HL-60 (cell line): ENCODE results near the gene PDGFD.
A peak's percentile ranks its signal among the peaks of the same experiment; 100 is the strongest.

Experiments used
- DNase-seq, 2 experiments: peaks; one replicate each; pipeline ENCODE4 v3.0.0-alpha.2; 2010 to 2020; ENCODE audit warnings: low read depth in 1 of 2, low spot score in 1 of 2
- H3K27ac ChIP-seq: fragments of 250-450 bp; sonication (Bioruptor Pico); replicated peaks from 2 replicates; pipeline ENCODE4 v1.5.1; 2020; ENCODE audit warnings: mild to moderate bottlenecking, moderate library complexity
- H3K27me3 ChIP-seq: fragments of 250-450 bp; sonication (Bioruptor Pico); 2 replicates; pipeline ENCODE4 v1.5.1; 2021; ENCODE audit warnings: mild to moderate bottlenecking, moderate library complexity; ENCODE audit not compliant: insufficient read depth, poor library complexity, severe bottlenecking
- H3K4me3 ChIP-seq: replicated peaks from 2 replicates; pipeline ENCODE4 v1.5.1; 2011; ENCODE audit warnings: mild to moderate bottlenecking, control low read depth, low read length; ENCODE audit not compliant: insufficient read depth
- CTCF ChIP-seq: IDR thresholded peaks from one replicate; pipeline ENCODE4 v1.5.1; 2011; ENCODE audit warnings: low read length, control low read depth, inconsistent platforms; ENCODE audit not compliant: insufficient read depth
- GABPA ChIP-seq: IDR thresholded peaks from 2 replicates; pipeline ENCODE4 v1.6.1; 2012; ENCODE audit warnings: low read depth
- POLR2AphosphoS5 ChIP-seq: IDR thresholded peaks from 2 replicates; pipeline ENCODE4 v1.6.1; 2012; ENCODE audit warnings: low read depth
- REST ChIP-seq: IDR thresholded peaks from 2 replicates; pipeline ENCODE4 v1.6.1; 2012; ENCODE audit warnings: low read depth; ENCODE audit not compliant: insufficient replicate concordance
- SPI1 ChIP-seq: IDR thresholded peaks from 2 replicates; pipeline ENCODE4 v1.6.1; 2012; ENCODE audit warnings: low read depth, mild to moderate bottlenecking, borderline replicate concordance

PDGFD gene

GRCh38 chr11:104078995-104079394 is 85.0 kb downstream of the PDGFD start:
- no peak for DNase-seq

GRCh38 chr11:104078245-104078644 is 85.7 kb downstream of the PDGFD start:
- no peak for DNase-seq
- no peak for TF ChIP-seq CTCF
- peak; percentile 63 for TF ChIP-seq SPI1
- no peak overlapping the region for H3K4me3 ChIP-seq
- no peak overlapping the region for H3K27ac ChIP-seq
- no peaks in the 10 kb centered on the region for H3K27me3 ChIP-seq

More at GRCh38 chr11:104078995-104079394, 85.0 kb downstream of the PDGFD start:
- no peak for TF ChIP-seq POLR2AphosphoS5
- TF ChIP-seq SPI1: no peak
- TF ChIP-seq CTCF: no peak
- TF ChIP-seq REST: no peak
- TF ChIP-seq GABPA: no peak
- Histone ChIP-seq H3K27ac (no peak overlapping the region), H3K27me3 (no peaks in the 10 kb centered on the region), H3K4me3 (no peak overlapping the region)

- no peaks in the 10 kb centered on the region for H3K27me3 ChIP-seq
- TF ChIP-seq GABPA (no peak), CTCF (no peak), REST (no peak), SPI1 (no peak), POLR2AphosphoS5 (no peak)
- H3K27ac ChIP-seq: no peak overlapping the region
- H3K4me3 ChIP-seq: no peak overlapping the region
- no peak for DNase-seq
Measured at GRCh38 chr11:104076455-104076854, 87.5 kb downstream of the PDGFD start.

- Histone ChIP-seq H3K27ac (no peak overlapping the region), H3K27me3 (no peaks in the 10 kb centered on the region), H3K4me3 (no peak overlapping the region)
- no peak for DNase-seq
- TF ChIP-seq GABPA: no peak
- TF ChIP-seq POLR2AphosphoS5: no peak
- TF ChIP-seq REST: no peak
- TF ChIP-seq CTCF: no peak
- no peak for TF ChIP-seq SPI1
Measured at GRCh38 chr11:104075706-104076105, 88.2 kb downstream of the PDGFD start.
